HL-60 (cell line): ENCODE data around the gene SLC4A9.
"Not testable (repeated sequence)": the region's sequence is repeated elsewhere in the genome, so short reads cannot be mapped to it uniquely, and the experiment has no call there.

ENCODE experiments used
- DNase-seq, 2 experiments: peaks; one replicate each; pipeline ENCODE4 v3.0.0-alpha.2; 2010 to 2020; ENCODE audit warnings: low read depth in 1 of 2, low spot score in 1 of 2
- H3K27ac ChIP-seq: fragments of 250-450 bp; sonication (Bioruptor Pico); replicated peaks from 2 replicates; pipeline ENCODE4 v1.5.1; 2020; ENCODE audit warnings: mild to moderate bottlenecking, moderate library complexity
- H3K27me3 ChIP-seq: fragments of 250-450 bp; sonication (Bioruptor Pico); 2 replicates; pipeline ENCODE4 v1.5.1; 2021; ENCODE audit warnings: mild to moderate bottlenecking, moderate library complexity; ENCODE audit not compliant: insufficient read depth, poor library complexity, severe bottlenecking
- H3K4me3 ChIP-seq: replicated peaks from 2 replicates; pipeline ENCODE4 v1.5.1; 2011; ENCODE audit warnings: mild to moderate bottlenecking, control low read depth, low read length; ENCODE audit not compliant: insufficient read depth
- GABPA ChIP-seq: IDR thresholded peaks from 2 replicates; pipeline ENCODE4 v1.6.1; 2012; ENCODE audit warnings: low read depth
- POLR2AphosphoS5 ChIP-seq: IDR thresholded peaks from 2 replicates; pipeline ENCODE4 v1.6.1; 2012; ENCODE audit warnings: low read depth
- SPI1 ChIP-seq: IDR thresholded peaks from 2 replicates; pipeline ENCODE4 v1.6.1; 2012; ENCODE audit warnings: low read depth, mild to moderate bottlenecking, borderline replicate concordance
- TF ChIP-seq, protein P1 (sequence below): IDR thresholded peaks from one replicate; pipeline ENCODE4 v1.5.1; 2011; ENCODE audit warnings: low read length, control low read depth, inconsistent platforms; ENCODE audit not compliant: insufficient read depth
- TF ChIP-seq, protein P2 (sequence below): IDR thresholded peaks from 2 replicates; pipeline ENCODE4 v1.6.1; 2012; ENCODE audit warnings: low read depth; ENCODE audit not compliant: insufficient replicate concordance

SLC4A9 gene

DNA sequence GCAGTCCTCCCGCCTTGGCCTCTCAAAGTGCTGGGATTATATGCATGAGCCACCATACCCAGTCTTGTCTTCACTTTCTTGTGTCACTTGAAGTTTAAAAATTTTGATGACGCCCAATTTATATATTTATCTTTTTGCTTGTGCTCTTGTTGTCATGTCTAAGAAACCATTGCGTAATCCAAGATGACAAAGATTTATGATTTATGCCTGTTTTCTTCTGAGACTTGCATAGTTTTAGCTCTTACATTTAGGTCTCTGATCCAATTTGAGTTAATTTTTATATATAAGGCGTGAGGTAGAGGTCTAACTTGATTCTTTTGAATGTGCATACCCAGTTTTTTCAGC is 60.2 kb downstream of the SLC4A9 start:
- TF ChIP-seq, protein P1, sequence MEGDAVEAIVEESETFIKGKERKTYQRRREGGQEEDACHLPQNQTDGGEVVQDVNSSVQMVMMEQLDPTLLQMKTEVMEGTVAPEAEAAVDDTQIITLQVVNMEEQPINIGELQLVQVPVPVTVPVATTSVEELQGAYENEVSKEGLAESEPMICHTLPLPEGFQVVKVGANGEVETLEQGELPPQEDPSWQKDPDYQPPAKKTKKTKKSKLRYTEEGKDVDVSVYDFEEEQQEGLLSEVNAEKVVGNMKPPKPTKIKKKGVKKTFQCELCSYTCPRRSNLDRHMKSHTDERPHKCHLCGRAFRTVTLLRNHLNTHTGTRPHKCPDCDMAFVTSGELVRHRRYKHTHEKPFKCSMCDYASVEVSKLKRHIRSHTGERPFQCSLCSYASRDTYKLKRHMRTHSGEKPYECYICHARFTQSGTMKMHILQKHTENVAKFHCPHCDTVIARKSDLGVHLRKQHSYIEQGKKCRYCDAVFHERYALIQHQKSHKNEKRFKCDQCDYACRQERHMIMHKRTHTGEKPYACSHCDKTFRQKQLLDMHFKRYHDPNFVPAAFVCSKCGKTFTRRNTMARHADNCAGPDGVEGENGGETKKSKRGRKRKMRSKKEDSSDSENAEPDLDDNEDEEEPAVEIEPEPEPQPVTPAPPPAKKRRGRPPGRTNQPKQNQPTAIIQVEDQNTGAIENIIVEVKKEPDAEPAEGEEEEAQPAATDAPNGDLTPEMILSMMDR = no peak
- TF ChIP-seq POLR2AphosphoS5 = no peak
- no peak for TF ChIP-seq GABPA
- no peak for TF ChIP-seq SPI1
- TF ChIP-seq, protein P2, sequence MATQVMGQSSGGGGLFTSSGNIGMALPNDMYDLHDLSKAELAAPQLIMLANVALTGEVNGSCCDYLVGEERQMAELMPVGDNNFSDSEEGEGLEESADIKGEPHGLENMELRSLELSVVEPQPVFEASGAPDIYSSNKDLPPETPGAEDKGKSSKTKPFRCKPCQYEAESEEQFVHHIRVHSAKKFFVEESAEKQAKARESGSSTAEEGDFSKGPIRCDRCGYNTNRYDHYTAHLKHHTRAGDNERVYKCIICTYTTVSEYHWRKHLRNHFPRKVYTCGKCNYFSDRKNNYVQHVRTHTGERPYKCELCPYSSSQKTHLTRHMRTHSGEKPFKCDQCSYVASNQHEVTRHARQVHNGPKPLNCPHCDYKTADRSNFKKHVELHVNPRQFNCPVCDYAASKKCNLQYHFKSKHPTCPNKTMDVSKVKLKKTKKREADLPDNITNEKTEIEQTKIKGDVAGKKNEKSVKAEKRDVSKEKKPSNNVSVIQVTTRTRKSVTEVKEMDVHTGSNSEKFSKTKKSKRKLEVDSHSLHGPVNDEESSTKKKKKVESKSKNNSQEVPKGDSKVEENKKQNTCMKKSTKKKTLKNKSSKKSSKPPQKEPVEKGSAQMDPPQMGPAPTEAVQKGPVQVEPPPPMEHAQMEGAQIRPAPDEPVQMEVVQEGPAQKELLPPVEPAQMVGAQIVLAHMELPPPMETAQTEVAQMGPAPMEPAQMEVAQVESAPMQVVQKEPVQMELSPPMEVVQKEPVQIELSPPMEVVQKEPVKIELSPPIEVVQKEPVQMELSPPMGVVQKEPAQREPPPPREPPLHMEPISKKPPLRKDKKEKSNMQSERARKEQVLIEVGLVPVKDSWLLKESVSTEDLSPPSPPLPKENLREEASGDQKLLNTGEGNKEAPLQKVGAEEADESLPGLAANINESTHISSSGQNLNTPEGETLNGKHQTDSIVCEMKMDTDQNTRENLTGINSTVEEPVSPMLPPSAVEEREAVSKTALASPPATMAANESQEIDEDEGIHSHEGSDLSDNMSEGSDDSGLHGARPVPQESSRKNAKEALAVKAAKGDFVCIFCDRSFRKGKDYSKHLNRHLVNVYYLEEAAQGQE = no peak
- DNase-seq = no peak
- H3K27ac ChIP-seq = no peak overlapping the region
- H3K4me3 ChIP-seq = no peak overlapping the region
- no peaks in the 10 kb centered on the region for H3K27me3 ChIP-seq

DNA sequence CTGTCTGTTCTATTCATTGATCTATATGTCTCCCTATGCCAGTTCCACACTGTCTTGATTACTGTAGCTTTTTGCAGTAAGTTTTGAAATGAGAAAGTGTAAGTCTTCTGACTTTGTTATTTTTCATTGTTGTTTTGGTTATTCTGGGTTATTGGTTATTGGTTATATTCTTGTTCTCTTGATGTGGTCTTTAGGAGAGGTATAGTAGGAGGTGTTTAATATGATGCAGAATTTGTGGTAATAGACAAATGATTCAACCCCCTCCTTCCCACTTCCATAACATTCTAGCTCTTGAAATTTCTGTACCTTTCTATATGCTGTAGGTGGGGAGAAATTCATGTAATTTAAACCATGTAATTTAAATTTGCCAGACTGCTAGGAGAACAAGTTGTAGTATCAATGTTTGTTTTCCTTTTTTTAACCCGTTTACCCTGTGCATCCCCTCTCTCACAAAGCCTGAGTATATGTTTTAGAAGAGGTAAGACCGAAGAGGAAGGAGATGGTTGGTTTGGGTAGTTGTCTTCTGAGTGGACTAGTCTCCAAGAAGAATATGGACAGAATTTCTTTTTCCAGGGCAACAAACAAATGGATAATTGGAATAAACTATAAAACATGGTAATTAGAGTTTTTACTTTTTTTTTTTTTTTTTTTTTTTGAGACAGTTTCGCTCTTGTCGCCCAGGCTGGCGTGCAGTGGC is 60.8 kb downstream of the SLC4A9 start:
- Histone ChIP-seq H3K27ac (no peak overlapping the region), H3K4me3 (no peak overlapping the region), H3K27me3 (no peaks in the 10 kb centered on the region)
- no peak for DNase-seq
- TF ChIP-seq, protein P1 = no peak
- TF ChIP-seq, protein P2 = no peak
- TF ChIP-seq POLR2AphosphoS5 (no peak), SPI1 (no peak), GABPA (no peak)

GRCh38 chr5:140421375-140421774 is 61.4 kb downstream of the SLC4A9 start:
- DNase-seq, H3K4me3 ChIP-seq: not testable (repeated sequence)

GRCh38 chr5:140423609-140424008 is 63.6 kb downstream of the SLC4A9 start:
- TF ChIP-seq POLR2AphosphoS5 (no peak), SPI1 (no peak)
- TF ChIP-seq, protein P2 = no peak
- Histone ChIP-seq H3K27me3 (no peaks in the 10 kb centered on the region), H3K27ac (no peak overlapping the region), H3K4me3 (no peak overlapping the region)
- no peak for DNase-seq

More at GRCh38 chr5:140421375-140421774, 61.4 kb downstream of the SLC4A9 start:
- H3K27me3 ChIP-seq, H3K27ac ChIP-seq: not testable (repeated sequence)
